Common myeloid progenitor, CD34-positive (primary cell): ENCODE data around the gene NPPC. TPM values are rescaled to one million over a fixed set of nuclear protein-coding genes. Genes with fewer than 3 reads are reported as not detected.

Experiments
- CTCF ChIA-PET: fragments of 350-600 bp; sonication (Branson Sonifier 250); formaldehyde crosslinking; loops from one replicate; lab custom pipeline; 2021; ENCODE audit warnings: antibody characterized with exemption; lab: Charles Lee
- POLR2A ChIA-PET: fragments of 350-600 bp; sonication (Branson Sonifier 250); formaldehyde crosslinking; loops from one replicate; lab custom pipeline; 2021; ENCODE audit warnings: antibody characterized with exemption; lab: Charles Lee
- DNase-seq, 3 donors: peaks; one replicate each; pipeline versions ENCODE4 v3.0.0 to v3.0.0-alpha.2; 2013
- H3K27ac ChIP-seq, 2 experiments: 1 replicate in 1 of 2; 2 replicates in 1 of 2; pipeline ENCODE4 v1.7.0; 2013; ENCODE audit warnings: inconsistent platforms in 2 of 2, low read length in 2 of 2, mild to moderate bottlenecking in 2 of 2, low read depth in 1 of 2, moderate library complexity in 1 of 2; ENCODE audit not compliant: severe bottlenecking in 2 of 2, insufficient read depth in 1 of 2, poor library complexity in 1 of 2
- H3K27me3 ChIP-seq, 5 experiments: replicated peaks in 2 of 5; 1 replicate in 3 of 5; 2 replicates in 2 of 5; pipeline versions ENCODE4 v1.6.1 to v1.7.0; 2013; ENCODE audit warnings: low read length in 4 of 5, mild to moderate bottlenecking in 2 of 5, moderate library complexity in 2 of 5, inconsistent platforms in 1 of 5; ENCODE audit not compliant: insufficient read depth in 5 of 5, control insufficient read depth in 4 of 5
- H3K36me3 ChIP-seq, 4 experiments: 1 replicate in 2 of 4; 2 replicates in 2 of 4; pipeline versions ENCODE4 v1.6.1 to v1.7.0; 2013; ENCODE audit warnings: low read length in 3 of 4, control low read depth in 1 of 4, mild to moderate bottlenecking in 1 of 4; ENCODE audit not compliant: control insufficient read depth in 4 of 4, insufficient read depth in 4 of 4
- H3K4me1 ChIP-seq, 4 experiments: 1 replicate in 3 of 4; 2 replicates in 1 of 4; pipeline versions ENCODE4 v1.6.1 to v1.7.1; 2013; ENCODE audit warnings: low read length in 3 of 4, mild to moderate bottlenecking in 3 of 4, control low read depth in 1 of 4, inconsistent platforms in 1 of 4, moderate library complexity in 1 of 4; ENCODE audit not compliant: control insufficient read depth in 4 of 4, insufficient read depth in 4 of 4; ENCODE audit errors: control extremely low read depth in 1 of 4
- H3K4me3 ChIP-seq, 7 experiments: 1 replicate in 4 of 7; 2 replicates in 3 of 7; pipeline versions ENCODE4 v1.5.1 to v1.7.0; 2013; ENCODE audit warnings: mild to moderate bottlenecking in 7 of 7, low read length in 6 of 7, moderate library complexity in 6 of 7, inconsistent platforms in 2 of 7, low read depth in 2 of 7, control low read depth in 1 of 7; ENCODE audit not compliant: insufficient read depth in 4 of 7, control insufficient read depth in 1 of 7; ENCODE audit errors: extremely low read depth in 1 of 7
- H3K9me3 ChIP-seq, 5 experiments: 1 replicate in 4 of 5; 2 replicates in 1 of 5; pipeline versions ENCODE4 v1.6.1 to v1.7.1; 2013; ENCODE audit warnings: low read length in 4 of 5, mild to moderate bottlenecking in 2 of 5, inconsistent platforms in 1 of 5, low read depth in 1 of 5, moderate library complexity in 1 of 5; ENCODE audit not compliant: control insufficient read depth in 4 of 5, insufficient read depth in 2 of 5; ENCODE audit errors: control extremely low read depth in 1 of 5
- WGBS: methylation state at CpG from one replicate; pipeline ENCODE4 v1.1.5; 2013; ENCODE audit not compliant: insufficient coverage; 5-methylcytosine and 5-hydroxymethylcytosine counted together
- polyA plus RNA-seq: library from polyadenylated mRNA; unstranded; fragments of 120-200 nt; gene quantifications from one replicate; pipeline ENCODE4 v1.2.1, GENCODE V29; 2013

NPPC gene
- polyA plus RNA-seq: 0.62 TPM

- peak; percentile 73 to 85 (median 80) for DNase-seq
- Histone ChIP-seq H3K4me1 (peaks cover 0 to 32% (median 30%) of the 10 kb centered on the region in 4 experiments), H3K9me3 (no peaks in the 10 kb centered on the region), H3K27me3 (peaks cover 0 to 63% (median 25%) of the 10 kb centered on the region in 5 experiments), H3K36me3 (no peaks in the 10 kb centered on the region), H3K27ac (no peak within 1 kb of the TSS), H3K4me3 (peak within 1 kb of the TSS in 6 of 7 experiments; percentile 48 to 77 (median 64))
- WGBS: under 1% methylated on average over 46 of the region's 54 CpGs
- POLR2A ChIA-PET: no interaction called here
- CTCF ChIA-PET: interaction anchor here (1.0 to 10.0 kb wide), 10 partner anchors 8 to 399 kb away, joined by 3 to 75 read pairs (median 6); no protein-coding TSS in a partner anchor
These were observed at the start of gene NPPC for GRCh38 chr2:231926180-231926741. Gene NPPC, minus strand, starts transcription at chr2:231926396. Its CDS starts 147 bp downstream, at chr2:231926249.

GRCh38 chr2:231975001-231975400 lies 48.8 kb upstream of the NPPC start:
- Histone ChIP-seq H3K36me3 (peaks cover 0 to 6% (median 1%) of the 10 kb centered on the region in 4 experiments), H3K27ac (no peak overlapping the region), H3K4me1 (no peaks in the 10 kb centered on the region), H3K4me3 (no peak overlapping the region), H3K9me3 (no peaks in the 10 kb centered on the region), H3K27me3 (no peaks in the 10 kb centered on the region)
- WGBS: 100% methylated on average over 1 of the region's 2 CpGs
- no peak for DNase-seq
- POLR2A ChIA-PET: interaction anchor here (0.6 kb wide), 1 partner anchor 121 kb away, joined by 3 read pairs; no protein-coding TSS in a partner anchor
- CTCF ChIA-PET: interaction anchor here (1.0 to 1.9 kb wide), 3 partner anchors 11 to 44 kb away, joined by 4 to 8 read pairs (median 5); no protein-coding TSS in a partner anchor

DNA sequence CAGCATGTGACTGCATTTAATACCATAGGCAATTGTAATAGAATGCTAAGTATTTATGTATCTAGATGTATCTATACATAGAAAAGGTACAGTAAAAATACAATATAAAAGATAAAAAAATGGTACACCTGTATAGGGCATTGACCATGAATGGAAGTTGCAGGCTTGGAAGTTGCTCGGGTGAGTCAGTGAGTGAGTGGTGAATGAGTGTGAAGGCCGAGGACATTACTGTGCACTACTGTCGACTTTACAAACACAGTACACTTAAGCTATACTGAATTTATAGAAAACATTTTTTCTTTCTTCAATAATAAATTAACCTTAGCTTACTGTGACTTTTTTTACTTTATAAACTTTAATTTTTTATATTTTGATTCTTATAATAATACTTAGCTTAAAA lies 44.3 kb upstream of the NPPC start:
- Histone ChIP-seq H3K27me3 (no peaks in the 10 kb centered on the region), H3K4me3 (no peak overlapping the region), H3K9me3 (peaks cover 0 to 6% (median 0%) of the 10 kb centered on the region in 5 experiments), H3K36me3 (peaks cover 0 to 6% (median 1%) of the 10 kb centered on the region in 4 experiments), H3K4me1 (peaks cover 2 to 6% (median 5%) of the 10 kb centered on the region in 4 experiments), H3K27ac (no peak overlapping the region)
- ChIA-PET CTCF (interaction anchor here (0.7 kb wide), 1 partner anchor 14 kb away, joined by 3 read pairs; no protein-coding TSS in a partner anchor), POLR2A (interaction anchor here (0.5 kb wide), 1 partner anchor 345 kb away, joined by 3 read pairs; no protein-coding TSS in a partner anchor)
- no peak for DNase-seq
- no CpG with 5 or more reads among the region's 3 CpGs for WGBS

GRCh38 chr2:231968820-231969219 lies 42.6 kb upstream of the NPPC start:
- 100% methylated on average over 2 of the region's 6 CpGs for WGBS
- no peak overlapping the region for H3K27ac ChIP-seq
- H3K9me3 ChIP-seq: peaks cover 0 to 6% (median 0%) of the 10 kb centered on the region in 5 experiments
- ChIA-PET POLR2A (no interaction called here), CTCF (interaction anchor here (0.7 kb wide), 1 partner anchor 16 kb away, joined by 3 read pairs; no protein-coding TSS in a partner anchor)
- H3K27me3 ChIP-seq: no peaks in the 10 kb centered on the region
- H3K36me3 ChIP-seq: peaks cover 0 to 3% (median 1%) of the 10 kb centered on the region in 4 experiments
- DNase-seq: no peak
- H3K4me3 ChIP-seq: no peak overlapping the region
- peaks cover 2 to 6% (median 5%) of the 10 kb centered on the region in 4 experiments for H3K4me1 ChIP-seq

- DNase-seq: peak in 2 of 3 donors; percentile 15 to 32
- ChIA-PET POLR2A (no interaction called here), CTCF (no interaction called here)
- H3K27me3 ChIP-seq: no peaks in the 10 kb centered on the region
- H3K9me3 ChIP-seq: peaks cover 0 to 6% (median 0%) of the 10 kb centered on the region in 5 experiments
- no peak overlapping the region for H3K27ac ChIP-seq
- WGBS: 47% methylated on average over 4 of the region's 4 CpGs
- H3K36me3 ChIP-seq: no peaks in the 10 kb centered on the region
- peaks cover 4 to 10% (median 6%) of the 10 kb centered on the region in 4 experiments for H3K4me1 ChIP-seq
- H3K4me3 ChIP-seq: no peak overlapping the region
These were observed 40.7 kb upstream of the NPPC start for GRCh38 chr2:231966886-231967285.

DNA sequence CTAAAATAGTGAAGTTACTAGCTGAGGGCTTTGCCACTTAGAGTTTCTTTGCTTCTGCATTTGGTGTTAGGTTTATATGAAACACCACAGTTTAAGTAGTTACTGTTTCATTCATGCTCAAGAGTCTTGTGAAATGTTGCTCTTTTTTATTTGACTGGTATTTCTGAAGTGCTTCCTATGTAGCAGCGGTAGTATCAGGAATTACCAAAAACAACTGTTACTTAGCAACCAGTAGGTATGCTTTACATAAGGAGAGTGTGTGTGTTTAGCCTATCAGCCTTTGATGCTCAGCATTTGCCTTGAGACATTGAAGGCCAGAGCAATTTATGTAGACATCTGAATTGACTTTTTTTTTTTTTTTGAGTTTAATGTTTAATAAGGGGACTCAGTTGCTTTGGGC lies 38.9 kb upstream of the NPPC start:
- Histone ChIP-seq H3K27me3 (no peaks in the 10 kb centered on the region), H3K4me3 (no peak overlapping the region), H3K36me3 (no peaks in the 10 kb centered on the region), H3K4me1 (peaks cover 4 to 18% (median 14%) of the 10 kb centered on the region in 4 experiments), H3K9me3 (peaks cover 0 to 6% (median 0%) of the 10 kb centered on the region in 5 experiments), H3K27ac (no peak overlapping the region)
- DNase-seq: peak in 2 of 3 donors; percentile 51 to 59
- WGBS: no CpG with 5 or more reads among the region's 1 CpG
- ChIA-PET CTCF (no interaction called here), POLR2A (no interaction called here)
